ENCODE data around the gene TMEM9. TPM values are rescaled to one million over a fixed set of nuclear protein-coding genes. Genes with fewer than 3 reads are reported as not detected.

Gene TMEM9
- total RNA-seq, 1 experiment from 2014 or later: 435 TPM

DNA sequence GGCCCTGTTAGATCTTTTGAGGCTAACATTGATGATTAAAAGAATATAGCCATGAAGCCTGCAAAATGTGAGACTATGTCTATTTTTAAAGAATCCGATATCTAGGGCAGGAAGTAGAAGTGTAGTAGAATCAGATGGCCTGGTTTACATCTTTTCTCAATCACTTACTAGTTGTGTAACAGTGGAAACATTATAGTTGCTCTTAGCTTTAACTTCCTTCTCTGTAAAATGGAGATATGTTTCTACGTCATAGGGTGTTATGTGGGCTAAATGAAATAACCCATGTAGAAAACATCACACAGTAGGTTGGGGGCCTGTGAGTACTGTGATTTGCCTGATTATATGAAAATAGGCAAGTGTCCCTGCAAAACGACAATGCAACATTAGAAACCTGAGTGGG is 31.9 kb upstream of the TMEM9 start:
- DNase-seq (no peak), ATAC-seq (no peak)
- Histone ChIP-seq H3K9me3 (ENCODE audit: low read length) (no peaks in the 10 kb centered on the region), H3K9me2 (replicated peaks; ENCODE audit: low read length) (no peaks in the 10 kb centered on the region), H3K36me3 (ENCODE audit: low read depth, low read length) (no peaks in the 10 kb centered on the region), H3K9ac (ENCODE audit: low read length) (no peak overlapping the region), H3K4me2 (ENCODE audit: low read length) (no peak overlapping the region), H3K27me3 (ENCODE audit: low read length) (peaks cover 7% of the 10 kb centered on the region; the same call in 1 of the 2 replicates), H3F3A (ENCODE audit: low read length, unreplicated experiment) (no peaks in the 10 kb centered on the region), H3K4me1 (ENCODE audit: insufficient read depth, low read length) (peaks cover 20% of the 10 kb centered on the region), H3K79me2 (ENCODE audit: low read length) (no peaks in the 10 kb centered on the region), H3K27ac (ENCODE audit: low read length) (no peak overlapping the region), H3K4me3 (ENCODE audit: low read length) (no peak overlapping the region), H4K20me1 (ENCODE audit: low read length) (no peaks in the 10 kb centered on the region), H2AFZ (ENCODE audit: low read length) (no peak overlapping the region)
- ChIA-PET POLR2A (ENCODE audit: unreplicated experiment) (no interaction called here), CTCF (no interaction called here)
- intact Hi-C loops (cut with micrococcal nuclease): loop anchor here (1.0 kb wide), 1 partner anchor 32 kb away; the partner anchor contains the start of gene TMEM9
- TF ChIP-seq EZH2phosphoT487 (IDR thresholded peaks at IDR 0.05; ENCODE audit: borderline replicate concordance, low read length): no peak
- TF ChIP-seq, protein P1, sequence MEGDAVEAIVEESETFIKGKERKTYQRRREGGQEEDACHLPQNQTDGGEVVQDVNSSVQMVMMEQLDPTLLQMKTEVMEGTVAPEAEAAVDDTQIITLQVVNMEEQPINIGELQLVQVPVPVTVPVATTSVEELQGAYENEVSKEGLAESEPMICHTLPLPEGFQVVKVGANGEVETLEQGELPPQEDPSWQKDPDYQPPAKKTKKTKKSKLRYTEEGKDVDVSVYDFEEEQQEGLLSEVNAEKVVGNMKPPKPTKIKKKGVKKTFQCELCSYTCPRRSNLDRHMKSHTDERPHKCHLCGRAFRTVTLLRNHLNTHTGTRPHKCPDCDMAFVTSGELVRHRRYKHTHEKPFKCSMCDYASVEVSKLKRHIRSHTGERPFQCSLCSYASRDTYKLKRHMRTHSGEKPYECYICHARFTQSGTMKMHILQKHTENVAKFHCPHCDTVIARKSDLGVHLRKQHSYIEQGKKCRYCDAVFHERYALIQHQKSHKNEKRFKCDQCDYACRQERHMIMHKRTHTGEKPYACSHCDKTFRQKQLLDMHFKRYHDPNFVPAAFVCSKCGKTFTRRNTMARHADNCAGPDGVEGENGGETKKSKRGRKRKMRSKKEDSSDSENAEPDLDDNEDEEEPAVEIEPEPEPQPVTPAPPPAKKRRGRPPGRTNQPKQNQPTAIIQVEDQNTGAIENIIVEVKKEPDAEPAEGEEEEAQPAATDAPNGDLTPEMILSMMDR (conservative IDR thresholded peaks at IDR 0.05; ENCODE audit: low read depth, low read length): no peak
- TF ChIP-seq EZH2 (IDR thresholded peaks at IDR 0.05; ENCODE audit: low read length, unreplicated experiment): no peak
- BruUV-seq (replicated peaks): no TSS peak

DNA sequence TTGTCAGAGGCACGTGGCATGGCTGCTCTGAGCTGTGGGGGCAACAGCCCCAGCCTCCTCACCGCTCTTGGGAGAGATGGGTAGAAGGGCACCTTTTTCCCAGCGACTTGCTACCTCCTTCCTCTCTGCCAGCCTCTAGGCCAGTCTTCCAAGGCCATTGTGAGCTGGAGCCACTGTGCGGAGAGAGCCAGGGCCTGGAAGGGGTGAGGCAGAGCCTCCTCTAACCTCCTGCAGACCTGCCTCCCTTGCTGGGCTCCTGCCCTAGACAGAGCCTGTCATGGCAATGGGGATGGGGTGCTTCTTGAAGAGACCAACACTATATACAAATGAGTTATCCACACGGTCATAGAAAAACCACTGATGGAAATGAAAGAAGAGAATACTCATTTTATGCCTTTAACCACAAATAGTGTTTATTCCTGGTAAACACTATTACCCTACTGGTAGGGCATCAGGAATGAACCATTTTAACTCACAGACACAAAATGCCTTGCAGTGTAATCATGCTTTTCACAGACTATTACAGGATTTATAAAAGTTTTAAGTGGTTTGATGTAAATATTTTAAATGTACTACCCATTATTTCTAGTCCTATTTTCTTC is 31.4 kb upstream of the TMEM9 start:
- H3K9ac ChIP-seq (ENCODE audit: low read length): no peak overlapping the region

More for the DNA sequence above, 31.4 kb upstream of the TMEM9 start:
- peaks cover 15% of the 10 kb centered on the region for H3K4me1 ChIP-seq (ENCODE audit: insufficient read depth, low read length)
- H3K79me2 ChIP-seq (ENCODE audit: low read length): no peaks in the 10 kb centered on the region
- intact Hi-C loops (cut with micrococcal nuclease): loop anchor here (1.0 to 2.0 kb wide), 5 partner anchors 31 to 71 kb away; partner anchors contain the start of gene TMEM9
- DNase-seq (peak; percentile 53), ATAC-seq (peak; percentile 70)
- BruUV-seq (replicated peaks): no TSS peak
- CTCF ChIA-PET: no interaction called here
- no peak for TF ChIP-seq EZH2phosphoT487 (IDR thresholded peaks at IDR 0.05; ENCODE audit: borderline replicate concordance, low read length)
- TF ChIP-seq EZH2 (IDR thresholded peaks at IDR 0.05; ENCODE audit: low read length, unreplicated experiment): no peak
- TF ChIP-seq, protein P1 (conservative IDR thresholded peaks at IDR 0.05; ENCODE audit: low read depth, low read length): no peak
- H3K27ac ChIP-seq (ENCODE audit: low read length): no peak overlapping the region
- POLR2A ChIA-PET (ENCODE audit: unreplicated experiment): no interaction called here
- peaks cover 7% of the 10 kb centered on the region; the same call in 1 of the 2 replicates for H3K27me3 ChIP-seq (ENCODE audit: low read length)
- H3F3A ChIP-seq (ENCODE audit: low read length, unreplicated experiment): no peaks in the 10 kb centered on the region
- no peaks in the 10 kb centered on the region for H3K9me3 ChIP-seq (ENCODE audit: low read length)
- H3K4me2 ChIP-seq (ENCODE audit: low read length): no peak overlapping the region
- no peaks in the 10 kb centered on the region for H3K36me3 ChIP-seq (ENCODE audit: low read depth, low read length)
- H4K20me1 ChIP-seq (ENCODE audit: low read length): no peaks in the 10 kb centered on the region
- H3K4me3 ChIP-seq (ENCODE audit: low read length): no peak overlapping the region
- H3K9me2 ChIP-seq (replicated peaks; ENCODE audit: low read length): no peaks in the 10 kb centered on the region
- H2AFZ ChIP-seq (ENCODE audit: low read length): no peak overlapping the region
